SK-N-SH (cell line): ENCODE data around the gene FGB. TPM values are rescaled to one million over a fixed set of nuclear protein-coding genes. Genes with fewer than 3 reads are reported as not detected.

ENCODE experiments used
- CTCF ChIA-PET: fragments of 300-600, 350-600 bp; formaldehyde crosslinking; extraction: SDS; loops from one replicate; lab custom pipeline; 2021; lab: Yijun Ruan, JAX
- POLR2A ChIA-PET: fragments of 350-600 bp; sonication (Branson Sonifier 250); formaldehyde crosslinking; extraction: SDS; loops from one replicate; lab custom pipeline; 2020; ENCODE audit warnings: antibody characterized with exemption, inconsistent platforms; lab: Yijun Ruan, JAX
- DNase-seq: peaks from one replicate; pipeline ENCODE4 v3.0.0; 2012
- H2AFZ ChIP-seq: fragments of 200-600 bp; sonication (generic); 2 replicates; pipeline ENCODE4 v1.8.1; 2016; ENCODE audit warnings: antibody characterized with exemption, mild to moderate bottlenecking, low read depth
- H3F3A ChIP-seq: fragments of 200-600 bp; sonication (generic); replicated peaks from 2 replicates; pipeline ENCODE3; 2016; ENCODE audit warnings: antibody characterized with exemption, mild to moderate bottlenecking; ENCODE audit not compliant: insufficient read depth
- H3K27ac ChIP-seq, 2 experiments: fragments of 200-500 bp in 1 of 2; fragments of 200-600 bp in 1 of 2; sonication (Bioruptor generic) in 1 of 2; sonication (generic), shearing (Covaris generic) in 1 of 2; 2 replicates each; pipeline versions ENCODE4 v1.5.1 to v1.6.1; 2014 to 2016; ENCODE audit warnings: low read depth in 2 of 2, inconsistent platforms in 1 of 2, low read length in 1 of 2, mild to moderate bottlenecking in 1 of 2, mixed read lengths in 1 of 2
- H3K27me3 ChIP-seq: fragments of 200-600 bp; sonication (generic), shearing (Covaris generic); 2 replicates; pipeline ENCODE4 v1.6.1; 2016; ENCODE audit warnings: mixed run types; ENCODE audit not compliant: insufficient read depth
- H3K36me3 ChIP-seq, 2 experiments: fragments of 200-500 bp in 1 of 2; fragments of 200-600 bp in 1 of 2; sonication (Bioruptor generic) in 1 of 2; sonication (generic) in 1 of 2; replicated peaks in 1 of 2; 2 replicates each; pipeline versions ENCODE3 to v1.5.1; 2014 to 2016; ENCODE audit warnings: low read length in 1 of 2, mild to moderate bottlenecking in 1 of 2; ENCODE audit not compliant: insufficient read depth in 2 of 2, control insufficient read depth in 1 of 2
- H3K4me1 ChIP-seq, 2 experiments: fragments of 200-500 bp in 1 of 2; fragments of 200-600 bp in 1 of 2; sonication (Bioruptor generic) in 1 of 2; sonication (generic), shearing (Covaris generic) in 1 of 2; 2 replicates each; pipeline versions ENCODE4 v1.5.1 to v1.6.1; 2014 to 2016; ENCODE audit warnings: low read depth in 1 of 2, low read length in 1 of 2, mixed run types in 1 of 2; ENCODE audit not compliant: insufficient read depth in 2 of 2, control insufficient read depth in 1 of 2
- H3K4me2 ChIP-seq: fragments of 200-600 bp; sonication (generic), shearing (Covaris generic); 2 replicates; pipeline ENCODE4 v1.6.1; 2017; ENCODE audit warnings: mixed run types
- H3K4me3 ChIP-seq, 2 experiments: fragments of 200-500 bp in 1 of 2; fragments of 200-600 bp in 1 of 2; sonication (Bioruptor generic) in 1 of 2; sonication (generic), shearing (Covaris generic) in 1 of 2; 2 replicates each; pipeline versions ENCODE4 v1.5.1 to v1.8.1; 2014 to 2016; ENCODE audit warnings: low read depth in 2 of 2, inconsistent platforms in 1 of 2, low read length in 1 of 2, mild to moderate bottlenecking in 1 of 2, mixed read lengths in 1 of 2, moderate library complexity in 1 of 2
- H3K79me2 ChIP-seq: fragments of 200-600 bp; sonication (generic); 2 replicates; pipeline ENCODE4 v1.8.1; 2017; ENCODE audit warnings: mild to moderate bottlenecking; ENCODE audit not compliant: insufficient read depth
- H3K9ac ChIP-seq: fragments of 200-600 bp; sonication (generic); 2 replicates; pipeline ENCODE4 v1.6.1; 2017; ENCODE audit warnings: mixed run types
- H3K9me2 ChIP-seq: fragments of 200-600 bp; sonication (generic); 2 replicates; pipeline ENCODE4 v1.6.1; 2017; ENCODE audit warnings: mixed run types
- H3K9me3 ChIP-seq: fragments of 200-600 bp; sonication (generic); 2 replicates; pipeline ENCODE4 v1.6.1; 2017; ENCODE audit warnings: mixed run types, mild to moderate bottlenecking, moderate library complexity
- H4K20me1 ChIP-seq: fragments of 200-600 bp; sonication (generic); 2 replicates; pipeline ENCODE4 v1.6.1; 2017; ENCODE audit warnings: mild to moderate bottlenecking, mixed run types; ENCODE audit not compliant: insufficient read depth
- CTCF ChIP-seq: fragments of 200-600 bp; sonication (generic); IDR thresholded peaks from 2 replicates; pipeline ENCODE4 v1.6.1; 2017; ENCODE audit warnings: antibody characterized with exemption, mild to moderate bottlenecking, moderate library complexity
- FOXM1 ChIP-seq: IDR thresholded peaks from 2 replicates; pipeline ENCODE4 v1.4.0; 2012; ENCODE audit warnings: low read depth, mild to moderate bottlenecking
- GABPA ChIP-seq: IDR thresholded peaks from 2 replicates; pipeline ENCODE4 v1.4.0; 2012; ENCODE audit warnings: low read depth, mild to moderate bottlenecking
- GATA2 ChIP-seq: sonication (generic); formaldehyde crosslinking; IDR thresholded peaks from 2 replicates; pipeline ENCODE4 v1.5.0; 2020; ENCODE audit warnings: mild to moderate bottlenecking, missing genetic modification reagents
- MEF2A ChIP-seq: IDR thresholded peaks from 2 replicates; pipeline ENCODE4 v1.4.0; 2012; ENCODE audit warnings: low read depth, borderline replicate concordance
- NRF1 ChIP-seq: IDR thresholded peaks from 2 replicates; pipeline ENCODE4 v1.6.1; 2012; ENCODE audit warnings: low read depth, mild to moderate bottlenecking, low read length
- PBX3 ChIP-seq: IDR thresholded peaks from 2 replicates; pipeline ENCODE4; 2012
- RAD21 ChIP-seq: IDR thresholded peaks from 2 replicates; pipeline ENCODE4 v1.6.1; 2012; ENCODE audit warnings: mild to moderate bottlenecking, low read length
- RFX5 ChIP-seq: IDR thresholded peaks from 2 replicates; pipeline ENCODE4 v1.6.1; 2012; ENCODE audit warnings: mild to moderate bottlenecking, improper control_type of control experiment, low read length
- SIN3A ChIP-seq: IDR thresholded peaks from 2 replicates; pipeline ENCODE4 v1.6.1; 2012; ENCODE audit warnings: low read depth, mild to moderate bottlenecking, low read length, moderate library complexity, borderline replicate concordance
- SMC3 ChIP-seq: IDR thresholded peaks from 2 replicates; pipeline ENCODE4 v1.6.1; 2012; ENCODE audit warnings: low read depth, low read length, improper control_type of control experiment
- TAF1 ChIP-seq: IDR thresholded peaks from 2 replicates; pipeline ENCODE4 v1.6.1; 2012; ENCODE audit warnings: low read depth, mild to moderate bottlenecking, low read length, moderate library complexity, borderline replicate concordance
- TEAD4 ChIP-seq: IDR thresholded peaks from 2 replicates; pipeline ENCODE4 v1.4.0; 2012; ENCODE audit warnings: mild to moderate bottlenecking, borderline replicate concordance; ENCODE audit not compliant: insufficient read depth
- YY1 ChIP-seq: IDR thresholded peaks from 2 replicates; pipeline ENCODE4 v1.4.0; 2012; ENCODE audit warnings: low read depth, mild to moderate bottlenecking
- WGBS: methylation state at CpG from one replicate; pipeline ENCODE4 v1.1.6; 2017; ENCODE audit warnings: low lambda C conversion rate; 5-methylcytosine and 5-hydroxymethylcytosine counted together
- polyA plus RNA-seq, 3 experiments: library from polyadenylated mRNA; depleted of rRNA; stranded (reverse); fragments of >200 nt; gene quantifications; 2 replicates each; pipeline ENCODE4 v1.2.3, GENCODE V29; 2012

Gene FGB
- polyA plus RNA-seq, 1 of the 3 experiments (the other 2 are of a cell fraction), result not detected

DNA sequence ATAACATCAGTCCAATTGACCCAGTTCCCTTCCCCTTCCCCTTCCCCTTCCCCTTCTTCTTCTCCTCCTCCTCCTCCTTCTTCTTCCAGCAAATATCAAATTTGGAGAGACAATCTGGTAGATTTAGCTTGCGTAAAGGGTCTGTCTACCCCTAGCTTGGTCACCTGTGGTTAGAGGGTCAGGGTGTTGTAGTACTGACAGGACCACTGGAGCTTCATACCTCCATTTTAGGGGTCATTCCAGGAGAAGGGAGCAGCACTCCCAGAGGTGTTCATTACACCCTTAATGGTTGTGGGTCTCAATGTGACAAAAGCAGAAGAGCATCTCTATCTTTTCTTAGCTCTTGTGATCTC is 3.7 kb upstream of the FGB start:
- H3K79me2 ChIP-seq, result no peaks in the 10 kb centered on the region
- ChIA-PET CTCF (interaction anchor here (0.5 to 4.1 kb wide), 23 partner anchors 10 to 238 kb away, joined by 3 to 51 read pairs (median 5); partner anchors contain the start of genes FGG and PLRG1), POLR2A (no interaction called here)
- no peaks in the 10 kb centered on the region for H4K20me1 ChIP-seq
- H3K27me3 ChIP-seq, result peaks cover 5% of the 10 kb centered on the region; the same call in 1 of the 2 replicates
- no peak for TF ChIP-seq PBX3
- TF ChIP-seq TEAD4, result no peak
- no peak for TF ChIP-seq GABPA
- no peak for TF ChIP-seq RFX5
- TF ChIP-seq GATA2 (CRISPR knock-in tag), result no peak
- no peak for TF ChIP-seq MEF2A
- no peak for TF ChIP-seq FOXM1
- TF ChIP-seq SIN3A, result no peak
- H3K27ac ChIP-seq, result no peak overlapping the region
- H3K9me2 ChIP-seq, result no peaks in the 10 kb centered on the region
- 38% methylated on average over 1 of the region's 1 CpG for WGBS
- H3K4me1 ChIP-seq, result no peaks in the 10 kb centered on the region
- no peak overlapping the region for H3K9ac ChIP-seq
- no peak overlapping the region for H3K4me2 ChIP-seq
- H3F3A ChIP-seq, result no peaks in the 10 kb centered on the region
- no peaks in the 10 kb centered on the region for H3K9me3 ChIP-seq
- H3K36me3 ChIP-seq, result no peaks in the 10 kb centered on the region
- no peak overlapping the region for H3K4me3 ChIP-seq
- no peak for DNase-seq
- no peak overlapping the region for H2AFZ ChIP-seq

DNA sequence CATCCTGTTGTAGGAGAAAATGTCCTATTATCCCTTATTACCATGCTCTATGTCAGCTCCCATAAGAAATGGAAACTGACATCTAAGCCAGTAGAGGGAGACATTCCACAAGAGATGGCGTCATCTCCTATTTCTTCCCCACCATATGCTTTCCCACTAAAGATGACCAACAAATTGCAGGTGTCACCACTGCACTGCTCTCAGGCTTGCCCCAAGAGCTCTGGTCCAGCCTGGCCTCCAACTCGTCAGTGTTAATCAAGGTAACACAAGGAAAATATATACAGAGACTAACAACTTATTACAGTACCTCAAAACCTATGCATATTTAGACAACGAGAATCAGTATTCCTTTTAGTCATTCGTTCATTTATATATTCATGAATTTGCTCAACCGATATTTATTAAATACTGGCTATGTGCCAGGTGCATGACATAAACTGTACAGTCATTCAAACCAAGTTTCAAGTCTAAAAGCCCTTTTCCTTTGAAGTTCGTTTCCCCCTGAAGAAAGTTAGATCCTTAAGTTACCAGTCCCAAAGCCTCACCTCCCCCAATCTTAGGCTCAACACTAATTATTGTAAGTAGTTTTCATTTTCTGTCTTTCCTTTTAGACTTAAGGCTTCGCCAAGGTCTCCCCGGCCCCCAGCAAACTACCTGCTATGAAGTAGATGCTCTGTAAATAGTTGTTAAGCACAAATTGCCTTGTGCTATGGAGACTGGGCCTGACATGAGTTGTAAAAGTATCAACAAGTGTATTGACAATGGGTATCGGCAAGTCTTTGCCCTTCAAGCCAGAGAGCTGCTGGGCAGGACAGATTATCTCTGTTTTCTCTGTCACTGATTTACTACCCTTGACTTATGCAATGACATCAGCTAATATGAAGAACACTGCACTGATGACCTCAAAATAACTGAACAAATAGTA is 3.1 kb upstream of the FGB start:
- WGBS, result 21% methylated on average over 9 of the region's 9 CpGs
- Histone ChIP-seq H2AFZ (no peak overlapping the region), H3K9ac (no peak overlapping the region), H3K36me3 (no peaks in the 10 kb centered on the region), H4K20me1 (no peaks in the 10 kb centered on the region), H3K27ac (no peak overlapping the region), H3K27me3 (peaks cover 5% of the 10 kb centered on the region; the same call in 1 of the 2 replicates), H3F3A (no peaks in the 10 kb centered on the region), H3K4me1 (no peaks in the 10 kb centered on the region), H3K79me2 (no peaks in the 10 kb centered on the region), H3K9me3 (no peaks in the 10 kb centered on the region), H3K4me3 (no peak overlapping the region), H3K9me2 (no peaks in the 10 kb centered on the region), H3K4me2 (no peak overlapping the region)
- DNase-seq, result peak; percentile 23
- ChIA-PET POLR2A (no interaction called here), CTCF (interaction anchor here (0.5 to 4.1 kb wide), 24 partner anchors 10 to 237 kb away, joined by 3 to 51 read pairs (median 4); partner anchors contain the start of genes FGG and PLRG1)
- TF ChIP-seq TAF1, result no peak
- TF ChIP-seq NRF1, result no peak
- peak; percentile 19; the same call in 1 of the 2 replicates for TF ChIP-seq YY1
- 0 out of 2 replicates have a peak, but pooled peaks have one; percentile 23 for TF ChIP-seq SMC3
- TF ChIP-seq CTCF, result peak; percentile 74
- peak; percentile 76 for TF ChIP-seq RAD21
